Measurements from ENCODE around the gene SCAI.
"Not testable (repeated sequence)": the region's sequence is repeated elsewhere in the genome, so short reads cannot be mapped to it uniquely, and the experiment has no call there.

DNA sequence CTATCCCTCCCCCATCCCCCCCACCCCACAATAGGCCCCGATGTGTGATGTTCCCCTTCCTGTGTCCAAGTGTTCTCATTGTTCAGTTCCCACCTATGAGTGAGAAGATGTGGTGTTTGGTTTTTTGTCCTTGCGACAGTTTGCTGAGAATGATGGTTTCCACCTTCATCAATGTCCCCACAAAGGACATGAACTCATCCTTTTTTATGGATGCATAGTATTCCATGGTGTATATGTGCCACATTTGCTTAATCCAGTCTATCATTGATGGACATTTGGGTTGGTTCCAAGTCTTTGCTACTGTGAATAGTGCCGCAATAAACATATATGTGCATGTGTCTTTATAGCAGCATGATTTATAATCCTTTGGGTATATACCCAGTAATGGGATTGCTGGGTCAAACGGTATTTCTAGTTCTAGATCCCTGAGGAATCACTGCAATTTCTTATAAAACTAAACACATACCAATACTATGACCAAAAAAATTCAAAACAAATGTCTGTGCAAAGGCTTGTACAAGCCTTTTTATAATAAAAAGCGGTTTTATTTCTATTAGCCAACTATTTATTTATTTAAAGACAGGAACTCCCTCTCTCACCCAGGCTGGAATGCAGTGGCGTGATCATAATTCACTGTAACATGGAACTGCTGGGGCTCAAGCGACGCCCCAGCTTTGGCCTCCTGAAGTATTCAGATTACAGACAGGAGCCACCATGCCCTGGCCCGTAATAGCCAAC is 183.5 kb downstream of the SCAI start:
- not testable (repeated sequence) for TF ChIP-seq EZH2 (IDR thresholded peaks at IDR 0.05; ENCODE audit: low read length, missing control alignments)
- TF ChIP-seq, protein P1, sequence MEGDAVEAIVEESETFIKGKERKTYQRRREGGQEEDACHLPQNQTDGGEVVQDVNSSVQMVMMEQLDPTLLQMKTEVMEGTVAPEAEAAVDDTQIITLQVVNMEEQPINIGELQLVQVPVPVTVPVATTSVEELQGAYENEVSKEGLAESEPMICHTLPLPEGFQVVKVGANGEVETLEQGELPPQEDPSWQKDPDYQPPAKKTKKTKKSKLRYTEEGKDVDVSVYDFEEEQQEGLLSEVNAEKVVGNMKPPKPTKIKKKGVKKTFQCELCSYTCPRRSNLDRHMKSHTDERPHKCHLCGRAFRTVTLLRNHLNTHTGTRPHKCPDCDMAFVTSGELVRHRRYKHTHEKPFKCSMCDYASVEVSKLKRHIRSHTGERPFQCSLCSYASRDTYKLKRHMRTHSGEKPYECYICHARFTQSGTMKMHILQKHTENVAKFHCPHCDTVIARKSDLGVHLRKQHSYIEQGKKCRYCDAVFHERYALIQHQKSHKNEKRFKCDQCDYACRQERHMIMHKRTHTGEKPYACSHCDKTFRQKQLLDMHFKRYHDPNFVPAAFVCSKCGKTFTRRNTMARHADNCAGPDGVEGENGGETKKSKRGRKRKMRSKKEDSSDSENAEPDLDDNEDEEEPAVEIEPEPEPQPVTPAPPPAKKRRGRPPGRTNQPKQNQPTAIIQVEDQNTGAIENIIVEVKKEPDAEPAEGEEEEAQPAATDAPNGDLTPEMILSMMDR (conservative IDR thresholded peaks at IDR 0.05 in 1 of 2, IDR thresholded peaks at IDR 0.05 in 1 of 2; ENCODE audit: low read depth in 1 of 2, low read length in 2 of 2): not testable (repeated sequence)
